Fibroblast of the conjunctiva (primary cell): ENCODE results near the gene TPST1.
"Not testable (repeated sequence)": the region's sequence is repeated elsewhere in the genome, so short reads cannot be mapped to it uniquely, and the experiment has no call there.

Experiments used
- DNase-seq: peaks from one replicate; pipeline ENCODE4 v3.0.0-alpha.2; 2010; ENCODE audit warnings: low read depth

The TPST1 gene

GRCh38 chr7:66188645-66189044, 16.5 kb upstream of the TPST1 start:
- DNase-seq: no peak

- DNase-seq: no peak
Measured at GRCh38 chr7:66189695-66190503, 15.2 kb upstream of the TPST1 start.

GRCh38 chr7:66190504-66190857, 14.7 kb upstream of the TPST1 start:
- no peak for DNase-seq

- DNase-seq: no peak
Measured at GRCh38 chr7:66193146-66193725, 11.9 kb upstream of the TPST1 start.

GRCh38 chr7:66198469-66198868, 6.7 kb upstream of the TPST1 start:
- no peak for DNase-seq

- DNase-seq: no peak
Measured at GRCh38 chr7:66198956-66199355, 6.2 kb upstream of the TPST1 start.

- no peak for DNase-seq
Measured at GRCh38 chr7:66202441-66202840, 2.7 kb upstream of the TPST1 start.

GRCh38 chr7:66205741-66206090, 582 bp downstream of the TPST1 start:
- DNase-seq: no peak

GRCh38 chr7:66206119-66206933, 1.2 kb downstream of the TPST1 start:
- no peak for DNase-seq

GRCh38 chr7:66206934-66207240, 1.8 kb downstream of the TPST1 start:
- no peak for DNase-seq

- DNase-seq: no peak
Measured at GRCh38 chr7:66207540-66207939, 2.4 kb downstream of the TPST1 start.

- no peak for DNase-seq
Measured at GRCh38 chr7:66211429-66211828, 6.3 kb downstream of the TPST1 start.

- DNase-seq: no peak
Measured at GRCh38 chr7:66213637-66214036, 8.5 kb downstream of the TPST1 start.

GRCh38 chr7:66216687-66217086, 11.6 kb downstream of the TPST1 start:
- no peak for DNase-seq

GRCh38 chr7:66219805-66220204, 14.7 kb downstream of the TPST1 start:
- DNase-seq: no peak

- DNase-seq: no peak
Measured at GRCh38 chr7:66221442-66221841, 16.3 kb downstream of the TPST1 start.

GRCh38 chr7:66227808-66228207, 22.7 kb downstream of the TPST1 start:
- DNase-seq: no peak

GRCh38 chr7:66231326-66232216, 26.4 kb downstream of the TPST1 start:
- DNase-seq: not testable (repeated sequence)

GRCh38 chr7:66233638-66234037, 28.5 kb downstream of the TPST1 start:
- DNase-seq: no peak

GRCh38 chr7:66236713-66237303, 31.7 kb downstream of the TPST1 start:
- no peak for DNase-seq

- no peak for DNase-seq
Measured at GRCh38 chr7:66237906-66238772, 33.0 kb downstream of the TPST1 start.
